Hepatocyte (in vitro differentiated cells): Measurements from ENCODE around the gene DDT.

Experiments
- EZH2 ChIP-seq: fragments of 200-600 bp; sonication (generic); IDR thresholded peaks from 2 replicates; pipeline ENCODE4 v1.6.1; 2016; ENCODE audit warnings: antibody characterized with exemption, mild to moderate bottlenecking, borderline replicate concordance
- TF ChIP-seq, protein P1 (sequence below): fragments of 200-600 bp; sonication (generic); IDR thresholded peaks from 2 replicates; pipeline ENCODE4 v1.5.1; 2016; ENCODE audit warnings: antibody characterized with exemption, mild to moderate bottlenecking; ENCODE audit not compliant: poor library complexity

DNA sequence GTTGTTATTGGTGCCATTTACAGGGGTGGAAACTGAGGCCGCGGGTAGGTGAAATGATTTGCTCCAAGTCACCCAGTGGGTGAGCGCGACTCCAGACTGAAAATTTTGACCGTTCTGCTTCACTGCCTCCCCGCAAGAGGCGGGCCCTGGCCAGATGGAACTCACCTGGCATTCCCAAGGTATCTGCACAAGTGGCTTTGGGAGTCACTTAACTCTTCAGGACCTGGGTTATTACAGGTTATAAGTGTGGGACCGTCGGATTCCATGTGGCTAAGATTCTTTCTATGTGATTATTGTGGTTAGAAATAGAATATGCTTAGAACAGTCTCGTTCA is 37.5 kb upstream of the DDT start:
- TF ChIP-seq, protein P1, sequence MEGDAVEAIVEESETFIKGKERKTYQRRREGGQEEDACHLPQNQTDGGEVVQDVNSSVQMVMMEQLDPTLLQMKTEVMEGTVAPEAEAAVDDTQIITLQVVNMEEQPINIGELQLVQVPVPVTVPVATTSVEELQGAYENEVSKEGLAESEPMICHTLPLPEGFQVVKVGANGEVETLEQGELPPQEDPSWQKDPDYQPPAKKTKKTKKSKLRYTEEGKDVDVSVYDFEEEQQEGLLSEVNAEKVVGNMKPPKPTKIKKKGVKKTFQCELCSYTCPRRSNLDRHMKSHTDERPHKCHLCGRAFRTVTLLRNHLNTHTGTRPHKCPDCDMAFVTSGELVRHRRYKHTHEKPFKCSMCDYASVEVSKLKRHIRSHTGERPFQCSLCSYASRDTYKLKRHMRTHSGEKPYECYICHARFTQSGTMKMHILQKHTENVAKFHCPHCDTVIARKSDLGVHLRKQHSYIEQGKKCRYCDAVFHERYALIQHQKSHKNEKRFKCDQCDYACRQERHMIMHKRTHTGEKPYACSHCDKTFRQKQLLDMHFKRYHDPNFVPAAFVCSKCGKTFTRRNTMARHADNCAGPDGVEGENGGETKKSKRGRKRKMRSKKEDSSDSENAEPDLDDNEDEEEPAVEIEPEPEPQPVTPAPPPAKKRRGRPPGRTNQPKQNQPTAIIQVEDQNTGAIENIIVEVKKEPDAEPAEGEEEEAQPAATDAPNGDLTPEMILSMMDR, result no peak
- TF ChIP-seq EZH2, result no peak
